ENCODE data around the gene CLDN2. TPM values are rescaled to one million over a fixed set of nuclear protein-coding genes. Genes with fewer than 3 reads are reported as not detected.
A peak's percentile ranks its signal among the peaks of the same experiment; 100 is the strongest.

The CLDN2 gene
- total RNA-seq, 2 donors from 2014 or later = not detected

DNA sequence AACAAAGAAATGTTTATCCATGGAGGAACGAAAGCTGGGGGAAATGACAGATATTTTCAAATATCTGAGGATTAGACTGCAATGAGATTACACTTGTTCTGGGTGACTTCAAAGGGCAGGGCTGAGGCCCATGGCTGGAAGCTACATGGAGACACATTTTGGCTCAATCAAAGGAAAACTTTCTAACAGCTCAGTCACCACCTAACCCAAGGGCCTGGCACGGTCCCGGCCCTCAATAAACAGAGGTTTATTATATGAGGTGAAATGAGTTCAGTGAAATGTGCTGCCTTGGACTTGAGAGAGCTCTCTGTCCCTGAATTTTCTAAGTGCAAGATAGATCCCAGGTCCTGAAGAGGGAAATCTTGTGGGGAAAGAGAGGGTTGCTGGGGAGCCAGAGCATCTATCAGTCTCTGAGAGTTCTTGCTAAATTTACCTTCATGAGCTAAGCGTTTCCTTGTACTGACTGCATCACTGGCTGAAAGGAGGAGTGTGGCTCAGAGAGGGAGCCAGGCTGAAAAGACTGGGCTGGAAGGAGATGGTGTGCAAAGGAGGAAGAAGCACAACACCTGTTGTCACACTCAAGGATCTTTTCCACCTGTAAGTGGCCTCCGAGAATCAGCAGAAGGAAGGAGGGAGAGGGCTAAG, 15.0 kb upstream of the CLDN2 start:
- Mint-ChIP-seq H3K9me3 (no peaks in the 10 kb centered on the region), H3K27ac (no peak overlapping the region), H3K36me3 (no peaks in the 10 kb centered on the region)
- no peak for ATAC-seq
- no peak for DNase-seq (ENCODE audit: low spot score in 2 of 2)

DNA sequence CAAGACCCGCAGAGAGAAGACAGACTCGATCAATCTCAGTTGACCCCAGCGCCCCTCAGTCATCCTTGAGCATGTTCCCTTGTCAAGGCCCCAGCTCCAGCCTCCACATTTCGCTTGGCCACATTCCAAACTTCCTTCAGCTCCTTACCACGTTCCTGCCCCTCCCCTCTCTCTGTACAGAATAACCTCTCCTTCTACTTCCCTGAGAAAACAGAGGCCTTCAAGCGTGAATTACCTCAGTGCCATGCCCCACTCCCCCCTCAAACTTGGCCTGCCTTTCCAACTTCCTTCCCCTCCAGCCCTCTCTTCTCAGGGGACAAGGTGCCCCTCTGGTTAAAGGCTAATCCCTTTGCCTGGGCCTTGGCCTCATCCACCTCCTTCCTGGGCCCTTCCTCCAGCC, 13.8 kb upstream of the CLDN2 start:
- Mint-ChIP-seq H3K27ac (no peak overlapping the region), H3K9me3 (no peaks in the 10 kb centered on the region), H3K36me3 (no peaks in the 10 kb centered on the region)
- no peak for ATAC-seq
- no peak for DNase-seq (ENCODE audit: low spot score in 2 of 2)

DNA sequence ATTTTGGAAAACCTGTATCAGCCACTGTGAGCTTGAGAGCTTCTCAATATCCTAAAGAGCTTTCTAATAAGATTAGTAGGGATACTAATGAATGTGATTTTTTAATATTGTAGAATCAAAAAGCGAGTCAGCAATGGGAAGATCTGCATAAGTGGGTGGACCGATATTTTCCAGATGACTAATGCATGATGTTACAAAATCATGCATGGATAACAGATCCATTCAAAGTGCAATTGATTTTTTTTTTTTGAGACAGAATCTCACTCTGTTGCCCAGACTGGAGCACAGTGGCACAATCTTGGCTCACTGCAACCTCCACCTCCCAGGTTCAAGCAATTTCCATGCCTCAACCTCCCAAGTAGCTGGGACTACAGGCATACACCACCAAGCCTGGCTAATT, 7.3 kb upstream of the CLDN2 start:
- no peaks in the 10 kb centered on the region for H3K9me3 Mint-ChIP-seq

GRCh38 chrX:106917830-106918500, 2.2 kb upstream of the CLDN2 start:
- Mint-ChIP-seq H3K36me3 (no peaks in the 10 kb centered on the region), H3K27ac (peak overlapping the region in 1 of 2 donors; percentile 9), H3K9me3 (no peaks in the 10 kb centered on the region)
- DNase-seq (ENCODE audit: low spot score in 2 of 2) (no peak), ATAC-seq (peak in 1 of 2 donors; percentile 45)

More for the DNA sequence above, 7.3 kb upstream of the CLDN2 start:
- no peaks in the 10 kb centered on the region for H3K36me3 Mint-ChIP-seq
- no peak overlapping the region for H3K27ac Mint-ChIP-seq
- no peak for ATAC-seq
- DNase-seq (ENCODE audit: low spot score in 2 of 2) = no peak

DNA sequence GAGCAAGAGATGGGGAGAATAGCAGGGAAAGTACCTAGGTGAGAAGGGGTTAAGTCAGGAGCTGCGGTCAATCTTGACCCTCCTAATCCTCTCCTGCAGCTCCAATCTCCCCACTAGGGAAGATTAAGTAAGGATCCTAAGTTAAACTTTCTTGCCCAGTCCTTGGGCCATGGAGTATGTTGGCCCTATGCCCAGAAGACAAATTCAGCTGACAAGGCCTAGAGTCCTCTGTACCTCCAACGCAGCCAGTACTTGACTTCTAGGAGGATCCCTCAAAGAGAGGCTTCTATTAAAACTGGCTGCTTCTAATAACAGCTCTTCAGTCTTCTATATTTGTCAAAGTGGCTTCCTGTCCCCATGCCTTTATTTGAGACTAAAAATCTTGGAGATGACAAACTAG, 1.4 kb downstream of the CLDN2 start:
- Mint-ChIP-seq H3K36me3 (no peaks in the 10 kb centered on the region), H3K27ac (no peak overlapping the region), H3K9me3 (no peaks in the 10 kb centered on the region)
- ATAC-seq (no peak), DNase-seq (ENCODE audit: low spot score in 2 of 2) (no peak)

DNA sequence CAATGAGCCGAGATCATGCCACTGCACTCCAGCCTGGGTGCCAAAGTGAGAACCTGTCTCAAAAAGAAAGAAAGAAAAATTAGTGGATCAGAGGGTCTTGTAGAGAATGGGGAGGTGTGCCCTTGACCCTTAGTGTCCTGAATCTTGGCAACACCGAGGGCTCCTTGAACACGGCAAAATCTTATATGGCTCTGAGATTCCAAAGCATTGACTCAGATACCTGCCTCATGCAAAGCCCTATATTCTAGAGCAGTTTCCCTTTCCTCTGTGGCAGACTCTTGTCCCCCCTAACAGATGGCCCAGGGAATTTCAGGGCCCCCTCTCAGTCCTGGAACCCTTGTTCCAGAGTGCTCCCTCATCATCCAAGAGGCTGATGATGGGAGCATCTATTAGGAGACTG, 6.8 kb downstream of the CLDN2 start:
- no peaks in the 10 kb centered on the region for H3K9me3 Mint-ChIP-seq

DNA sequence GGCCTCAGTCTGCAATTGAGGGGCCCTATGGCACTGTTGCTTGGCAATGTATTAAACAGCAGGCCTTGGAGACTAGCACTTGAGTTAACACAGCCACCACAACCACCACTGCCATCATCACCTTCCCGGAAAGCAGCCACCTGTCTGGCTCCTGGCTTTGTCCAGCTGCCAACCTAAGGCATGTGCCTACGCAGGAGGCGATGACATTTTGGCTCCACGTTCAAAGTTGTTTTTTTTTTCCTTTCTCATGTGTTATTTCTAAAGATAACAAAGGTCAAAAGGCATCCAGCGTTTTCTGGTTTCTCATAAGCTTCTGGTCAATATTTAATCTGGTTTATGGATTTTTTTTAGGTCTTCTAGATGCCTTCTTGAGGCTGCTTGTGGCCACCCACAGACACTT, 7.5 kb downstream of the CLDN2 start:
- Mint-ChIP-seq H3K9me3 (no peaks in the 10 kb centered on the region), H3K27ac (no peak overlapping the region), H3K36me3 (no peaks in the 10 kb centered on the region)
- DNase-seq (ENCODE audit: low spot score in 2 of 2) (no peak), ATAC-seq (no peak)

More for the DNA sequence above, 6.8 kb downstream of the CLDN2 start:
- H3K36me3 Mint-ChIP-seq = no peaks in the 10 kb centered on the region
- DNase-seq (ENCODE audit: low spot score in 2 of 2) = no peak
- no peak for ATAC-seq
- H3K27ac Mint-ChIP-seq = no peak overlapping the region

DNA sequence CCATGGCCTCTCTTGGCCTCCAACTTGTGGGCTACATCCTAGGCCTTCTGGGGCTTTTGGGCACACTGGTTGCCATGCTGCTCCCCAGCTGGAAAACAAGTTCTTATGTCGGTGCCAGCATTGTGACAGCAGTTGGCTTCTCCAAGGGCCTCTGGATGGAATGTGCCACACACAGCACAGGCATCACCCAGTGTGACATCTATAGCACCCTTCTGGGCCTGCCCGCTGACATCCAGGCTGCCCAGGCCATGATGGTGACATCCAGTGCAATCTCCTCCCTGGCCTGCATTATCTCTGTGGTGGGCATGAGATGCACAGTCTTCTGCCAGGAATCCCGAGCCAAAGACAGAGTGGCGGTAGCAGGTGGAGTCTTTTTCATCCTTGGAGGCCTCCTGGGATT, 8.0 kb downstream of the CLDN2 start:
- ATAC-seq (no peak), DNase-seq (ENCODE audit: low spot score in 2 of 2) (no peak)
- H3K27ac Mint-ChIP-seq = no peak overlapping the region

GRCh38 chrX:106931831-106932491, 11.8 kb downstream of the CLDN2 start:
- H3K9me3 Mint-ChIP-seq = no peaks in the 10 kb centered on the region
- H3K36me3 Mint-ChIP-seq = no peaks in the 10 kb centered on the region
- no peak for DNase-seq (ENCODE audit: low spot score in 2 of 2)
- no peak for ATAC-seq
- H3K27ac Mint-ChIP-seq = no peak overlapping the region

More for the DNA sequence above, 8.0 kb downstream of the CLDN2 start:
- H3K36me3 Mint-ChIP-seq = no peaks in the 10 kb centered on the region
- H3K9me3 Mint-ChIP-seq = no peaks in the 10 kb centered on the region

- Mint-ChIP-seq H3K36me3 (no peaks in the 10 kb centered on the region), H3K9me3 (no peaks in the 10 kb centered on the region), H3K27ac (no peak overlapping the region)
- DNase-seq (ENCODE audit: low spot score in 2 of 2) (no peak), ATAC-seq (no peak)
Observed at GRCh38 chrX:106932492-106932923, 12.3 kb downstream of the CLDN2 start.

GRCh38 chrX:106932960-106933537, 12.8 kb downstream of the CLDN2 start:
- Mint-ChIP-seq H3K36me3 (no peaks in the 10 kb centered on the region), H3K27ac (peak overlapping the region in 1 of 2 donors; percentile 50), H3K9me3 (no peaks in the 10 kb centered on the region)
- DNase-seq (ENCODE audit: low spot score in 2 of 2) = no peak
- no peak for ATAC-seq

DNA sequence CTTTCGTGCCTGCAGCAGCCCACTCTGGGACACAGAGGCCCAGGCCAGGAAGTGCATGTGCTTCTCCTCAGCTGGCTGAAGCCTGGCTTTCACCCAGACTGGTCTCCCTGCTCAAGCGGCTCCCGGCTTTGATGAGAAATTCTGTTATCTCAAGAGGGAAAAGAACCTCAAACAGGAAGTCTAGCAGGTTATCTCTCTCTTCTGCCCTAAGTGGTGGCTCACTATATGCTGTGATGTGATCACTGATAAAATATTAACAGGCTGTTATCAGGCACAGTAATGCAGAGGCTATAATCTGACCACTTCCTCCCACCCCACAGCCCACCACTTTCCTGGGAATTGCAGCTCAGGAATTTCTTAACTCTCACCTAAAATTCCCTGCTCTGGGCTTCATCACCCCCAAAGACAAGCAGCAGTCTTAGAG, 13.3 kb downstream of the CLDN2 start:
- ATAC-seq = no peak
- H3K36me3 Mint-ChIP-seq = no peaks in the 10 kb centered on the region
- no peak overlapping the region for H3K27ac Mint-ChIP-seq
- H3K9me3 Mint-ChIP-seq = no peaks in the 10 kb centered on the region
- DNase-seq (ENCODE audit: low spot score in 2 of 2) = no peak

DNA sequence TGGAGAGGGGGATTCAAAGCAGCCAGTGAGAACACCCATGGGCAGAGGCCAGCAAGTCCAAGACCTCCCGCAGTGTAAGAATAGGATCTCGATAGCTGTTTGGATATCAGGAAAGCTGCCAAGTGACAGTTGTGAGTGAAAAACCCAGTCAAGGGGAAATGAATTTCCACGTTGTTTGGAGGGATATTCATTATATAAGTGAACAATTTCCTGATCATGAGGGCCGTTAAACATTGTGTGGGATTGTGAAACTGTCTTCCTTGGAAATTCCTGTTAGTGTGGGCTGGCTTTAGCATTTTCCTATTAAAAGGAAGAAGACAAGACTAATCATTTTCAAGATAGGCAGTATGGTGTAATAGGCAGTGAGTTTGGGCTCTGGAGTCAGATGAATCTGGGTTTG, 15.0 kb downstream of the CLDN2 start:
- H3K27ac Mint-ChIP-seq = no peak overlapping the region
- DNase-seq (ENCODE audit: low spot score in 2 of 2) = no peak
- no peaks in the 10 kb centered on the region for H3K9me3 Mint-ChIP-seq
- H3K36me3 Mint-ChIP-seq = no peaks in the 10 kb centered on the region
- no peak for ATAC-seq

DNA sequence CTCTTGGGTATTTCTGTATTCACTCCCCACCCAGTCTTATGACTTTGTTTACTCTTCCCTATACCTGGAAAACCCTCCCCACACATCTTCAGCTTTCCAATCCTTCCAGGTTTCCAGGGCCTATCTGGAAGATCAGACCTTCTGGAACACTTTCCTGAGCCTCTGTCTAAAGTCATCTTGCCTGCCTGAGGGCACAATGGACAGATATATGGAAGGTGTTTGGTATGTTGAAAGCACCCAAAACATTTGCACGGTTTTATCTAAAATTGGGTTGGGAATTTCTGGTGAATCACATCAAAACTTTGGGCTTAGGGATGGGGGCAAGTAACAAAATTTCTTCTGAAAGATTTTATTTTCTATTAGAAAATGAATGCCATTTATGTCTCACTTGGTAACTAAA, 16.0 kb downstream of the CLDN2 start:
- DNase-seq (ENCODE audit: low spot score in 2 of 2) = no peak
- Mint-ChIP-seq H3K36me3 (no peaks in the 10 kb centered on the region), H3K9me3 (no peaks in the 10 kb centered on the region), H3K27ac (no peak overlapping the region)
- no peak for ATAC-seq

GRCh38 chrX:106939566-106939965, 19.4 kb downstream of the CLDN2 start:
- no peak for DNase-seq (ENCODE audit: low spot score in 2 of 2)
- Mint-ChIP-seq H3K9me3 (no peaks in the 10 kb centered on the region), H3K36me3 (peaks cover 0 to 12% of the 10 kb centered on the region in 2 donors), H3K27ac (no peak overlapping the region)
- ATAC-seq = no peak

- Mint-ChIP-seq H3K36me3 (peaks cover 0 to 12% of the 10 kb centered on the region in 2 donors), H3K27ac (no peak overlapping the region), H3K9me3 (no peaks in the 10 kb centered on the region)
- ATAC-seq = no peak
- no peak for DNase-seq (ENCODE audit: low spot score in 2 of 2)
Observed at GRCh38 chrX:106940068-106940467, 19.9 kb downstream of the CLDN2 start.

- DNase-seq (ENCODE audit: low spot score in 2 of 2) = no peak
- no peak for ATAC-seq
- Mint-ChIP-seq H3K36me3 (peaks cover 0 to 12% of the 10 kb centered on the region in 2 donors), H3K27ac (no peak overlapping the region), H3K9me3 (no peaks in the 10 kb centered on the region)
Observed at GRCh38 chrX:106946464-106946863, 26.3 kb downstream of the CLDN2 start.

All from activated naive CD4-positive, alpha-beta T cell treated with anti-CD3 and anti-CD28 coated beads, Interleukin-2, amount 50 U/mL, for 72 hours (primary cell).